DOHH2 (cell line): ENCODE measurements around the gene BPIFB2.

Source experiments
- H3F3A ChIP-seq: fragments of 200-600 bp; sonication (generic), shearing (Covaris generic); 2 replicates; pipeline ENCODE4 v1.6.0; 2016; ENCODE audit warnings: antibody characterized with exemption, mild to moderate bottlenecking; ENCODE audit not compliant: control insufficient read depth, insufficient read depth
- H3K27ac ChIP-seq: fragments of 200-600 bp; sonication (generic); 2 replicates; pipeline ENCODE4 v1.5.1; 2014; ENCODE audit warnings: low read depth, mild to moderate bottlenecking, low read length, moderate library complexity
- H3K27me3 ChIP-seq: fragments of 200-600 bp; sonication (generic); 2 replicates; pipeline ENCODE4 v1.6.1; 2014; ENCODE audit warnings: mild to moderate bottlenecking, low read length, mixed read lengths; ENCODE audit not compliant: control insufficient read depth
- H3K36me3 ChIP-seq: fragments of 200-600 bp; sonication (generic); 2 replicates; pipeline ENCODE4 v1.6.1; 2014; ENCODE audit warnings: mild to moderate bottlenecking, low read length, moderate library complexity, mixed read lengths; ENCODE audit not compliant: control insufficient read depth
- H3K4me1 ChIP-seq: fragments of 200-600 bp; sonication (generic); 2 replicates; pipeline ENCODE4 v1.6.1; 2014; ENCODE audit warnings: mild to moderate bottlenecking, low read length, mixed read lengths; ENCODE audit not compliant: control insufficient read depth
- H3K4me2 ChIP-seq: fragments of 200-600 bp; sonication (generic); 2 replicates; pipeline ENCODE4 v1.6.0; 2014; ENCODE audit warnings: mild to moderate bottlenecking, low read length, moderate library complexity
- H3K4me3 ChIP-seq: fragments of 200-600 bp; sonication (generic); 2 replicates; pipeline ENCODE4 v1.5.1; 2014; ENCODE audit warnings: mild to moderate bottlenecking, low read length, mixed read lengths
- H3K79me2 ChIP-seq: fragments of 200-600 bp; sonication (generic); 2 replicates; pipeline ENCODE4 v1.6.1; 2014; ENCODE audit warnings: mild to moderate bottlenecking, low read length, mixed read lengths; ENCODE audit not compliant: control insufficient read depth
- H3K9me2 ChIP-seq: fragments of 200-600 bp; sonication (generic); replicated peaks from 2 replicates; pipeline ENCODE4 v1.6.1; 2014; ENCODE audit warnings: mild to moderate bottlenecking, low read length, mixed read lengths; ENCODE audit not compliant: control insufficient read depth
- H3K9me3 ChIP-seq: fragments of 200-600 bp; sonication (generic); 2 replicates; pipeline ENCODE4 v1.6.1; 2014; ENCODE audit warnings: antibody characterized with exemption, low read length, mixed read lengths; ENCODE audit not compliant: control insufficient read depth, insufficient read depth
- H4K20me1 ChIP-seq: fragments of 200-600 bp; sonication (generic); 2 replicates; pipeline ENCODE4 v1.6.0; 2014; ENCODE audit warnings: low read depth, mild to moderate bottlenecking, antibody characterized with exemption, low read length, moderate library complexity; ENCODE audit not compliant: control insufficient read depth, insufficient read depth
- EZH2phosphoT487 ChIP-seq: fragments of 200-600 bp; sonication (generic); IDR thresholded peaks from 2 replicates; pipeline ENCODE4 v1.6.1; 2017; ENCODE audit warnings: borderline replicate concordance, mild to moderate bottlenecking, antibody characterized with exemption, low read length, moderate library complexity, mixed read lengths
- TF ChIP-seq, protein P1 (sequence below): fragments of 200-600 bp; sonication (generic); IDR thresholded peaks from one replicate; pipeline ENCODE4 v1.5.1; 2014; ENCODE audit warnings: antibody characterized with exemption, mild to moderate bottlenecking, low read depth, low read length; ENCODE audit not compliant: poor library complexity, severe bottlenecking

Gene BPIFB2

DNA sequence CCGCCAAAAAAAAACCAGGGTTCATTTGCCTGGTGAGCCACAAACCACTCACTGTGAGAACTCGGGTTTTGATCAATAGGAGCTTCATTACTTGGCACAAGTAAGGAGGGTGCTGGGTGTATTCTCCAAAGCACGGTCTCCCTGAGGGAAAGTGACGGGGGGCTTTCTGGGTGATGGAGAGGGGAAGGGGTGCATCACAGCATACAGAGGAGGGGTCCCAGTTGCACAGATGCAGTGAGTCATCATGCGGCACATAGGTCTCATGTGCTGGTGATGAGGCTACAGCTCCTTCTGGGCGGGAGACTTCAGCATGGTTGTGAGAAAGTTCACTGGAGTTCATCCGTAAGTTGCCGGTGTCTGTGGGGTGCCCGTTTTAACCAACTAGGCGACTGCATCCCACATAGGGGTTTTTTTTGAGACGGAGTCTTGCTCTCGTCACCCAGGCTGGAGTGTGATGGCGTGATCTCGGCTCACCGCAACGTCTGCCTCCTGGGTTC is 39.5 kb upstream of the BPIFB2 start:
- Histone ChIP-seq H3K79me2 (no peaks in the 10 kb centered on the region), H3K4me3 (no peak overlapping the region), H3K4me2 (no peak overlapping the region), H3K27ac (no peak overlapping the region), H3K9me3 (peaks cover 3% of the 10 kb centered on the region; the same call in 1 of the 2 replicates), H3K4me1 (peaks cover 24% of the 10 kb centered on the region), H3F3A (peaks cover 6% of the 10 kb centered on the region), H3K9me2 (no peaks in the 10 kb centered on the region), H3K27me3 (no peaks in the 10 kb centered on the region), H3K36me3 (0 out of 2 replicates have a peak, but pooled peaks cover 3% of the 10 kb centered on the region), H4K20me1 (no peaks in the 10 kb centered on the region)
- no peak for TF ChIP-seq EZH2phosphoT487
- TF ChIP-seq, protein P1, sequence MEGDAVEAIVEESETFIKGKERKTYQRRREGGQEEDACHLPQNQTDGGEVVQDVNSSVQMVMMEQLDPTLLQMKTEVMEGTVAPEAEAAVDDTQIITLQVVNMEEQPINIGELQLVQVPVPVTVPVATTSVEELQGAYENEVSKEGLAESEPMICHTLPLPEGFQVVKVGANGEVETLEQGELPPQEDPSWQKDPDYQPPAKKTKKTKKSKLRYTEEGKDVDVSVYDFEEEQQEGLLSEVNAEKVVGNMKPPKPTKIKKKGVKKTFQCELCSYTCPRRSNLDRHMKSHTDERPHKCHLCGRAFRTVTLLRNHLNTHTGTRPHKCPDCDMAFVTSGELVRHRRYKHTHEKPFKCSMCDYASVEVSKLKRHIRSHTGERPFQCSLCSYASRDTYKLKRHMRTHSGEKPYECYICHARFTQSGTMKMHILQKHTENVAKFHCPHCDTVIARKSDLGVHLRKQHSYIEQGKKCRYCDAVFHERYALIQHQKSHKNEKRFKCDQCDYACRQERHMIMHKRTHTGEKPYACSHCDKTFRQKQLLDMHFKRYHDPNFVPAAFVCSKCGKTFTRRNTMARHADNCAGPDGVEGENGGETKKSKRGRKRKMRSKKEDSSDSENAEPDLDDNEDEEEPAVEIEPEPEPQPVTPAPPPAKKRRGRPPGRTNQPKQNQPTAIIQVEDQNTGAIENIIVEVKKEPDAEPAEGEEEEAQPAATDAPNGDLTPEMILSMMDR = no peak

DNA sequence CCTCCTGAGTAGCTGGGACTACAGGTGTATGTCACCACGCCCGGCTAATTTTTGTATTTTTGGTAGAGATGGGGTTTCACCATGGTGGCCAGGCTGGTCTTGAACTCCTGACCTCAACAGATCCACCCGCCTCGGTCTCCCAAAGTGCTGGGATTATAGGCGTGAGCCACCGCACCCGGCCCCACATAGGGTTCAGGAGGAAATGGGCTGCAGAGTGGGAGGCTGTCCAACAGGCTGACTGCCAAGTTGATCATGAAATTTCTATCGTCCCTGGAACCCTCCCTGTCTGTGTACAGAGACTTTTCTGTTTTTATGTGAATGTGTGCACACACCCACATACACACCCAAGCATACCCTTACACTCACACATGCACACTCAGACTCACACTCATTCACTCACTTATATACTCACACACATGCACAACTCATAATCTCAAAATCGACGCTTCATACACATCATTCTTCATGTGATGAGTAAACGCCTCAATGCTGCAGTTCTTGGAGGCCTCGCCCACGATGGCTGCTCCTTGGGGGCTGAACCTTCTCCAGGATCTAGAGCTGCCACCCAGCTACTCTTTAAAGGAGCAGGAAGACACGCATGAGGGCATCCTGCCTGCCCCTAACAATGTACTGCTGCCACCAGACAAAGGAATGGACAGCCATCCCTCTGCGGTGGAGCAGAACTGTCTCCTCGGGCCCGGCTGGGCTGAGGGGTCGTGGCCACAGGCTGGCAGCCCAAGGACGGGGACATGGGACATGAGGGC is 38.8 kb upstream of the BPIFB2 start:
- TF ChIP-seq, protein P1 = no peak
- no peak for TF ChIP-seq EZH2phosphoT487
- H3K27ac ChIP-seq = no peak overlapping the region
- H3K79me2 ChIP-seq = no peaks in the 10 kb centered on the region
- peaks cover 3% of the 10 kb centered on the region; the same call in 1 of the 2 replicates for H3K9me3 ChIP-seq
- H3K4me2 ChIP-seq = no peak overlapping the region
- H3F3A ChIP-seq = peaks cover 6% of the 10 kb centered on the region
- H4K20me1 ChIP-seq = no peaks in the 10 kb centered on the region
- no peak overlapping the region for H3K4me3 ChIP-seq
- H3K36me3 ChIP-seq = 0 out of 2 replicates have a peak, but pooled peaks cover 3% of the 10 kb centered on the region
- H3K9me2 ChIP-seq = no peaks in the 10 kb centered on the region
- H3K27me3 ChIP-seq = no peaks in the 10 kb centered on the region
- H3K4me1 ChIP-seq = peaks cover 26% of the 10 kb centered on the region

- no peaks in the 10 kb centered on the region for H3K79me2 ChIP-seq
- no peak overlapping the region for H3K4me3 ChIP-seq
- no peak overlapping the region for H3K27ac ChIP-seq
- H3K4me1 ChIP-seq = peaks cover 26% of the 10 kb centered on the region
- peaks cover 3% of the 10 kb centered on the region; the same call in 1 of the 2 replicates for H3K9me3 ChIP-seq
- no peaks in the 10 kb centered on the region for H3K9me2 ChIP-seq
- no peaks in the 10 kb centered on the region for H4K20me1 ChIP-seq
- peaks cover 6% of the 10 kb centered on the region for H3F3A ChIP-seq
- 0 out of 2 replicates have a peak, but pooled peaks cover 3% of the 10 kb centered on the region for H3K36me3 ChIP-seq
- no peak overlapping the region for H3K4me2 ChIP-seq
- H3K27me3 ChIP-seq = no peaks in the 10 kb centered on the region
- TF ChIP-seq, protein P1 = no peak
- TF ChIP-seq EZH2phosphoT487 = no peak
These were observed 38.0 kb upstream of the BPIFB2 start for GRCh38 chr20:32969356-32970114.
